RWPE1 (cell line): ENCODE results near the gene ASCC1.

Experiments used
- CTCF ChIA-PET: fragments of 350-600 bp; sonication (Branson Sonifier 250); formaldehyde crosslinking; extraction: SDS; loops from one replicate; lab custom pipeline; 2021; lab: Yijun Ruan, JAX
- POLR2A ChIA-PET: fragments of 400-600 bp; formaldehyde crosslinking; extraction: SDS; loops from one replicate; lab custom pipeline; 2020; ENCODE audit warnings: antibody characterized with exemption; ENCODE audit not compliant: low non-redundant PET; lab: Yijun Ruan, JAX
- DNase-seq: peaks from one replicate; pipeline ENCODE4 v3.0.0; 2012; ENCODE audit warnings: low spot score
- H3K27ac ChIP-seq: fragments of 450-650 bp; 2 replicates; pipeline ENCODE4 v1.5.1; 2017
- TF ChIP-seq, protein P1 (sequence below): fragments of 450-650 bp; conservative IDR thresholded peaks from 2 replicates; pipeline ENCODE4 v1.5.1; 2017; ENCODE audit warnings: low read depth, mild to moderate bottlenecking

ASCC1 gene

DNA sequence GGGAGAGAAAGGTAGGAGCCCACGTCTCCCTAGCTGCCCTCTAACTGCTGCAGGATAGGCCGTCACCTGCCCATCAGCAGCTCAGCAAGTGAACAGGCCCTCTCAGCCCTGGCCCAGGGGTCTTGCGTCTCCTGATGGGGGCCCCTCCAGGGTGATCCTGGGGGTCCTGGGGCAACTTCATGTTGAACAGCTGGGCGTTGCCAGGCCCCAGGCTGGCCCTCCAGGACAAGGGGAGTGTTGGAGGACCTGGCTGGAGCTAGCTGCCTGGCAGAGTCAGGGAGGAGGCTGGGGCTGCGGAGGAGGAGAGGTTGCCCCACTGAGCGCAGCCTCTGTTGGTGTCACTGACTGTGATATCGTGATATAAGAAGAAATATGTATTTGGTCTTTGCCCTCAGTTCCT, 162.4 kb downstream of the ASCC1 start:
- ChIA-PET CTCF (interaction anchor here (1.0 kb wide), 1 partner anchor 14 kb away, joined by 3 read pairs; no protein-coding TSS in a partner anchor), POLR2A (no interaction called here)
- TF ChIP-seq, protein P1, sequence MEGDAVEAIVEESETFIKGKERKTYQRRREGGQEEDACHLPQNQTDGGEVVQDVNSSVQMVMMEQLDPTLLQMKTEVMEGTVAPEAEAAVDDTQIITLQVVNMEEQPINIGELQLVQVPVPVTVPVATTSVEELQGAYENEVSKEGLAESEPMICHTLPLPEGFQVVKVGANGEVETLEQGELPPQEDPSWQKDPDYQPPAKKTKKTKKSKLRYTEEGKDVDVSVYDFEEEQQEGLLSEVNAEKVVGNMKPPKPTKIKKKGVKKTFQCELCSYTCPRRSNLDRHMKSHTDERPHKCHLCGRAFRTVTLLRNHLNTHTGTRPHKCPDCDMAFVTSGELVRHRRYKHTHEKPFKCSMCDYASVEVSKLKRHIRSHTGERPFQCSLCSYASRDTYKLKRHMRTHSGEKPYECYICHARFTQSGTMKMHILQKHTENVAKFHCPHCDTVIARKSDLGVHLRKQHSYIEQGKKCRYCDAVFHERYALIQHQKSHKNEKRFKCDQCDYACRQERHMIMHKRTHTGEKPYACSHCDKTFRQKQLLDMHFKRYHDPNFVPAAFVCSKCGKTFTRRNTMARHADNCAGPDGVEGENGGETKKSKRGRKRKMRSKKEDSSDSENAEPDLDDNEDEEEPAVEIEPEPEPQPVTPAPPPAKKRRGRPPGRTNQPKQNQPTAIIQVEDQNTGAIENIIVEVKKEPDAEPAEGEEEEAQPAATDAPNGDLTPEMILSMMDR, result no peak
- no peak overlapping the region for H3K27ac ChIP-seq
- DNase-seq, result no peak

DNA sequence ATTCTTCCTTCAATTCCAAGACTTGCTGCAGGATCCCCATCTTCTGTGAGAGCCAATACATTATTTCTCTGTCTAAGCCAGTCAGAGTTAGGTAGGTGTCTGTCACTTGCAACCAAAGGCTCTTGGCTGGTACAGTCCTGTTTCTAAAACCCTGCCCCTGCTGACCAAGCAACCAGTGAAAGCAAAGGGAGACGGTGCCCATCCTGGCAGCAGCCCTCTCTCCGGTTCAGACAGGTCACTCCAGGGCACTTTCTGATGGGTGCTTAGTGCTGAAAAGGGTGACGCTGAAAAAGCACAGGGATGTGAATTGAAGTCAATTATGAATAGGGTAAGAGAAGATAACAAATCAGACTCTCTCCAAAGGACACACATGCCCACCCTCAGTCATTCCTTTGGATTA, 165.2 kb downstream of the ASCC1 start:
- TF ChIP-seq, protein P1, result no peak
- ChIA-PET CTCF (interaction anchor here (0.6 kb wide), 1 partner anchor 191 kb away, joined by 4 read pairs; no protein-coding TSS in a partner anchor), POLR2A (no interaction called here)
- DNase-seq, result no peak
- H3K27ac ChIP-seq, result no peak overlapping the region

DNA sequence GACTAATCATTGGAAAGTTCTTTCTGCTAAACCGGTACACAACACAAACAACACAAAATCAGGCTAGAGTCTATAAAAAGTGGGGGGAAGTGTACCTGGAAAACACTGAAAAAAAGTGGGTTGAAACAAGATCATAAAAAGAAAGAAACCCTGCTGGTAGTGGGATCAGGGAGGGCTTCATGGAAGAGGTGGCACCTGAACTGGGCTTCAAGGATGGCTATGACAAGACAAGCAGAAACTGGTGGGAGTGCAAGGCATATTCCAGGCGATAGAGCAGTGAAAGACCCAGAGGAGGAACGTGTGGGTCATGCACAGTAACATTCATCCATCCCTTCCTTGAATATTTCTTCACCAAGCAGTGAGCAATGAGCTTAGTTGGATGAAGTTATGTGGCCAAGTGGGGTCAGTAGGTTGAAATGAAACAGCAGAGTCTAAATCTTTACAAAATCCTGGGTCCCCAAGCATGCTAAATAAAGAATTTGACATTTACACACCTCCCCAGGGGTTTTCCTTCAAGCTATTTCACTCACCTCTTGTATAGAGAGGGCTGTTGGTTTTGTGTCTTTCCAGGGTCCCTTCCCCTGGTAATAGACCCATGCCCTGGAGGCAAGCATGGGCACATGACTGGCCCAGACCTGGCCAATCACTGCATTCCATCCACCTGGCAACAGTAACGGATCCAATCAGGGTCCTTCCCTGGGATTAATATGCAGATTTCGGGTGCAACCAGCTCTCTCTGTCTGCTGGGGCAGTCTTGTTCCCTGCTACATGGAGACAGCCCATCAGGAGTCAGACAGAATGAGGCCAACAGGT, 165.9 kb downstream of the ASCC1 start:
- TF ChIP-seq, protein P1, result no peak
- DNase-seq, result no peak
- CTCF ChIA-PET, result interaction anchor here (1.0 to 2.9 kb wide), 2 partner anchors 94 to 154 kb away, joined by 4 to 28 read pairs; no protein-coding TSS in a partner anchor
- H3K27ac ChIP-seq, result no peak overlapping the region
- POLR2A ChIA-PET, result no interaction called here

DNA sequence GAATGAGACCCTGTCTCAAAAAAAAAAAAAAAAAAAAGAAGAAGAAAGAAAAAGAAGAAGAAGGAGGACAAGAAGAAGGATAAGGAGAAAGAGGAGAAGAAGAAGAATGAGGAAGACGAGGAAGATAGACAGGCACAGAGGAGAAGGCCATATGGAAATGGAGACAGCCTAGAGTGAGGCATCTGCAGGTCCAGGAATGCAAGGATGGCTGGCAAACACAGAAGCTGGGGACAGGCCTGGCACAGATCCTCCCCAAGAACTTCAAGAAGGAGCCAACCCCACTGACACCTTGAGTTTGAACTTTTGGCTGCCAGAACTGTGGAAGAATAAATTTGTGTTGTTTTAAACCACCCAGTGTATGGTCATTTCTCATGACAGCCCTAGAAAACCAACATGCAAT, 166.6 kb downstream of the ASCC1 start:
- TF ChIP-seq, protein P1, result no peak
- DNase-seq, result no peak
- no peak overlapping the region for H3K27ac ChIP-seq
- ChIA-PET CTCF (interaction anchor here (0.6 to 3.2 kb wide), 10 partner anchors 9 to 288 kb away, joined by 3 to 28 read pairs (median 4); partner anchors contain the start of genes ANAPC16 and ASCC1), POLR2A (no interaction called here)

DNA sequence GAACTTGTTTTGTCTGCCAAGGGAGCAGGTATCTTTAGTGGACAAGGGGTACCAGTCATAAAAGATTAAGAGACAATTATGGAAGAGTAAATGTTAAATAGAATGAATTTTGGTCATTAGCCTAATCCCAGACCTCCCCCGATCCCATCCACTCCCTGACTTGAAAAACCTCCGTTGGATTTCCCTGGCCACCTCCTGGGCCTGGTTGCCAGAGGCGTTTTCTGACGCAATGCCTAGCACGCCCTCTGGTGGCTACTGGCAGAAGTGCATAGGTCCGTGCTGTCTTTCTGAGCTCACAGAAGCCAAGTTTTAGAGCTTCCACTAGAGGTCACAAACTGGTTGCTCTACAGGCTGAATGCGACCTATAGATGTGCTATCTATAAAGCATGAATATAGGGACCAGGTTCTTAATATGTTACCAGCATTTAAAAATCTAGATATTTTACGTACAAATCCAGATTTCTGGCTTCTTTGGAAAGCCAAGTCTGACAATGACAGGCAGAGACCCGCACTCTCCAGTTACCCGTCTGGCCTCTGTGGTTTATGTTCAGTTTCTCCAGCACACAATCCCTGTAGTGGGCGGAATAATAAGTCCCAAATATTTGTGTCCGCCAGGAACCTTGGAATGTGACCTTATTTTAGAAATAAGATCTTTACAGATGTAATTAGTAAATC, 167.5 kb downstream of the ASCC1 start:
- DNase-seq, result peak; percentile 95
- CTCF ChIA-PET, result interaction anchor here (0.5 to 3.2 kb wide), 34 partner anchors 9 to 335 kb away, joined by 3 to 28 read pairs (median 4); partner anchors contain the start of genes ANAPC16 and ASCC1
- TF ChIP-seq, protein P1, result peak; percentile 99
- peak overlapping the region; percentile 40 for H3K27ac ChIP-seq
- POLR2A ChIA-PET, result no interaction called here
